AG04450 (cell line): ENCODE data around the gene UBL5. TPM values are rescaled to one million over a fixed set of nuclear protein-coding genes. Genes with fewer than 3 reads are reported as not detected.

Experiments used
- CTCF ChIA-PET: fragments of 300-600, 350-600 bp; formaldehyde crosslinking; extraction: SDS; loops from one replicate; lab custom pipeline; 2022; ENCODE audit warnings: antibody characterized with exemption, inconsistent platforms; lab: Charles Lee
- POLR2A ChIA-PET: fragments of 350-600 bp; formaldehyde crosslinking; extraction: SDS; loops from one replicate; lab custom pipeline; 2021; ENCODE audit warnings: antibody characterized with exemption, inconsistent platforms; lab: Yijun Ruan, JAX
- DNase-seq: peaks from one replicate; pipeline ENCODE4 v3.0.0-alpha.2; 2011; ENCODE audit warnings: low read depth, low spot score
- H3K27ac ChIP-seq: one replicate; pipeline ENCODE4 v1.5.1; 2012; ENCODE audit warnings: low read depth, low read length, control low read depth
- H3K27me3 ChIP-seq: one replicate; pipeline ENCODE4 v1.6.0; 2012; ENCODE audit warnings: low read length; ENCODE audit not compliant: control insufficient read depth, insufficient read depth
- H3K4me3 ChIP-seq: 2 replicates; pipeline ENCODE4 v1.5.1; 2011; ENCODE audit warnings: mild to moderate bottlenecking, low read depth, low read length, control low read depth
- H3K9me3 ChIP-seq: 2 replicates; pipeline ENCODE4 v1.5.1; 2012; ENCODE audit warnings: low read length; ENCODE audit not compliant: control insufficient read depth, insufficient read depth
- polyA plus RNA-seq: library from polyadenylated mRNA; depleted of rRNA; stranded (reverse); fragments of >200 nt; gene quantifications from 2 replicates; pipeline ENCODE4 v1.2.3, GENCODE V29; 2011
- TF ChIP-seq, protein P1 (sequence below): IDR thresholded peaks from 2 replicates; pipeline ENCODE4 v1.5.1; 2011; ENCODE audit warnings: low read depth, low read length, control low read depth, inconsistent platforms

UBL5 gene
- polyA plus RNA-seq, 1 experiment = 734 TPM

DNA sequence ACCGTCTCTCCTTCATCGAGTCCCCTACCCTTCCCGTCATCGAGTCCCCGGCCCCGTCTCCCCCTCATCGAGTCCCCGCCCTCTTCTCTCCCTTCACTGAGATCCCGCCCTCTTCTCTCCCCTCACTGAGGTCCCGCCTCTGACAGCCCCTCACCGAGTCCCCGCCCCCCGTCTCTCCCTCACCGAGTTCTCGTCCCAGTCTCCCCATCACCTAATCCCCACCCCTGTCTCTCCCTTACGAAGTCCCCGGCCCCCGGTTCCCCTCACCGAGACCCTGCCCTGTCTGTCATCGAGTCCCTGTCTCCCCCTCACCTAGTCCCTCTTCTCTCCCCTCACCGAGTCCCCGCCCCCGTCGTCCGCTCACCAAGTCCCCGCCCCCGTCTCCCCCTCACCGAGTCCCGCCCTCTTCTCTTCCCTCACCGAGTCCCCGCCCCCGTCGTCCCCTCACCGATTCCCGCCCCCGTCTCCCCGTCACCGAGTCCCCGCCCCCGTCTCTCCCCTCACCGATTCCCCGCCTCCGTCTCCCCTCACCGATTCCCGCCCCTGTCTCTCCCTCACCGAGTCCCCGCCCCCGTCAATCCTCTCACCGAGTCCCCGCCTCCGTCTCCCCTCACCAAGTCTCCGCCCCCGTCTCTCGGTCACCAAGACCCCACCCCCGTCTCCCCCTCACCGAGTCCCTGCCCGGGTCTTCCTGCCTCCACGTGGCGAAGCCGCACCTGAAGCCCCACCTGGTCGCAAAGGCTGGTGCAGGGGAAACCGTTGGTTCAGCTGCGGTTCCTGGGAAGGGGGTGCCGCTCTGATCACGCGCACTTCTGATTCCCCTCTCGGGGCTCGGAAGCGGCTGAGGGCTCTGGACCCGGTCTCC lies 35.3 kb upstream of the UBL5 start:
- ChIA-PET CTCF (no interaction called here), POLR2A (no interaction called here)
- TF ChIP-seq, protein P1, sequence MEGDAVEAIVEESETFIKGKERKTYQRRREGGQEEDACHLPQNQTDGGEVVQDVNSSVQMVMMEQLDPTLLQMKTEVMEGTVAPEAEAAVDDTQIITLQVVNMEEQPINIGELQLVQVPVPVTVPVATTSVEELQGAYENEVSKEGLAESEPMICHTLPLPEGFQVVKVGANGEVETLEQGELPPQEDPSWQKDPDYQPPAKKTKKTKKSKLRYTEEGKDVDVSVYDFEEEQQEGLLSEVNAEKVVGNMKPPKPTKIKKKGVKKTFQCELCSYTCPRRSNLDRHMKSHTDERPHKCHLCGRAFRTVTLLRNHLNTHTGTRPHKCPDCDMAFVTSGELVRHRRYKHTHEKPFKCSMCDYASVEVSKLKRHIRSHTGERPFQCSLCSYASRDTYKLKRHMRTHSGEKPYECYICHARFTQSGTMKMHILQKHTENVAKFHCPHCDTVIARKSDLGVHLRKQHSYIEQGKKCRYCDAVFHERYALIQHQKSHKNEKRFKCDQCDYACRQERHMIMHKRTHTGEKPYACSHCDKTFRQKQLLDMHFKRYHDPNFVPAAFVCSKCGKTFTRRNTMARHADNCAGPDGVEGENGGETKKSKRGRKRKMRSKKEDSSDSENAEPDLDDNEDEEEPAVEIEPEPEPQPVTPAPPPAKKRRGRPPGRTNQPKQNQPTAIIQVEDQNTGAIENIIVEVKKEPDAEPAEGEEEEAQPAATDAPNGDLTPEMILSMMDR = no peak
- peak overlapping the region; percentile 81 for H3K4me3 ChIP-seq
- H3K27me3 ChIP-seq = no peaks in the 10 kb centered on the region
- H3K9me3 ChIP-seq = peaks cover 7% of the 10 kb centered on the region; the same call in 1 of the 2 replicates
- peak; percentile 84 for DNase-seq
- peak overlapping the region; percentile 78 for H3K27ac ChIP-seq

GRCh38 chr19:9793071-9793591 lies 34.6 kb upstream of the UBL5 start:
- TF ChIP-seq, protein P1 = no peak
- POLR2A ChIA-PET = interaction anchor here (1.0 kb wide), 1 partner anchor 25 kb away, joined by 3 read pairs; the partner anchor contains the start of gene ZNF846
- H3K27ac ChIP-seq = peak overlapping the region; percentile 78
- CTCF ChIA-PET = interaction anchor here (1.8 kb wide), 1 partner anchor 167 kb away, joined by 11 read pairs; no protein-coding TSS in a partner anchor
- H3K9me3 ChIP-seq = peaks cover 7% of the 10 kb centered on the region; the same call in 1 of the 2 replicates
- no peaks in the 10 kb centered on the region for H3K27me3 ChIP-seq
- peak overlapping the region; percentile 81 for H3K4me3 ChIP-seq
- no peak for DNase-seq

DNA sequence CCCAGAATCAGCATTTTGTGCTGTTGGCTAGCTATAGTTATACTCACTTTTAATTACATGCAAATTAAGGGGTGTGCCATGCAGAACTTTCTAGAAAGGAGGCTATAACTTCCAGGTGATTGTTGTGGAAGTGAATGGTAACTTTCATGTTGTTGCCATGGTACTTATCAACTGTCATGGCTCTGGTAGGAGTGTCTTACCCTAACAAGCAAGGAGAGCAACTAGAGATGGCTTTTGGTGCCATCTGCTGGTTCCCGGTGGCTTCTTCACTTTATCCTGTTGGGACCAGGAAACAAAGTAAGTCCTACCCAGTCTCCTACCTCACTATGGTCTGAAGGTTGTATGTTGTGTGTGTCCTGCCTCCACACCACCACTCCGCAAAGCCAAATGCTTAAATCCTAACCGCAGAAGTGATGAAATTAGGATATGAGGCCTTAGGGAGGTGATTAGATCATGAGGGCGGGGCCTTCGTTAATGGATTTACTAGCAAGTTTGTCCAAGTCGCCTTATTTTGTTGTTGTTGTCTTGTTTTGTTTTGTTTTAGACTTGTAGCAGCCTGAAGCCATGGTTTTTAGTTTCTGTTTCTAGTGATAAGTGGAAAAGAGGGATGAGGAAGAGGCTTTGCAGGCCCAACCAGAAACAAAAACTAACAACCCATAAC lies 31.5 kb upstream of the UBL5 start:
- no peak overlapping the region for H3K27ac ChIP-seq
- DNase-seq = peak; percentile 76
- POLR2A ChIA-PET = interaction anchor here (0.8 kb wide), 1 partner anchor 170 kb away, joined by 4 read pairs; no protein-coding TSS in a partner anchor
- no peaks in the 10 kb centered on the region for H3K27me3 ChIP-seq
- peaks cover 7% of the 10 kb centered on the region; the same call in 1 of the 2 replicates for H3K9me3 ChIP-seq
- no peak overlapping the region for H3K4me3 ChIP-seq
- TF ChIP-seq, protein P1 = peak; percentile 86
- CTCF ChIA-PET = interaction anchor here (0.5 to 2.7 kb wide), 16 partner anchors 10 to 661 kb away, joined by 3 to 47 read pairs (median 3); partner anchors contain the start of genes ZNF121 and ZNF561

DNA sequence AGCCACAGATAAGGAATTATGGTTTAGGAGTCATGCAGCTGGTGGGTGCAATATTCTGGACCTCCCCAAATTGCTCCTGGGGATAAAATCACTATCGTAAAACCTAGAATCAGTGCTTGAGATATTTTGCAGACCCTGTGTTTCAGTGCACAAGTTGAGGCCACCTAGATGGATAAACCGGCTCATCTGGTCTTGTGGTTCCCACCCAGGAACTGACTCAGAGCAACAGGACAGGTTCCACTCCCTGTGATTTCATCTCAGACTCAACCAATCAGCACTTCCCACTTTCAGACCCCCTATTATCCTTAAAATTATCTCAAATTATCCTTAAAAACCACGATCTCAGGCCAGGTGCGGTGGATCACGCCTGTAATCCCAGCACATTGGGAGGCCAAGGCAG lies 29.8 kb upstream of the UBL5 start:
- Histone ChIP-seq H3K27me3 (no peaks in the 10 kb centered on the region), H3K27ac (no peak overlapping the region), H3K9me3 (peaks cover 5% of the 10 kb centered on the region; the same call in 1 of the 2 replicates), H3K4me3 (no peak overlapping the region)
- POLR2A ChIA-PET = no interaction called here
- DNase-seq = no peak
- TF ChIP-seq, protein P1 = no peak
- CTCF ChIA-PET = interaction anchor here (0.7 to 1.6 kb wide), 3 partner anchors 9 to 593 kb away, joined by 3 to 4 read pairs (median 4); no protein-coding TSS in a partner anchor
